ENCODE data around the gene ANTXR2. TPM values are rescaled to one million over a fixed set of nuclear protein-coding genes. Genes with fewer than 3 reads are reported as not detected.
A peak's percentile ranks its signal among the peaks of the same experiment; 100 is the strongest.

Gene ANTXR2
- total RNA-seq, 2 donors from 2014 or later = 47.4 to 121 TPM

DNA sequence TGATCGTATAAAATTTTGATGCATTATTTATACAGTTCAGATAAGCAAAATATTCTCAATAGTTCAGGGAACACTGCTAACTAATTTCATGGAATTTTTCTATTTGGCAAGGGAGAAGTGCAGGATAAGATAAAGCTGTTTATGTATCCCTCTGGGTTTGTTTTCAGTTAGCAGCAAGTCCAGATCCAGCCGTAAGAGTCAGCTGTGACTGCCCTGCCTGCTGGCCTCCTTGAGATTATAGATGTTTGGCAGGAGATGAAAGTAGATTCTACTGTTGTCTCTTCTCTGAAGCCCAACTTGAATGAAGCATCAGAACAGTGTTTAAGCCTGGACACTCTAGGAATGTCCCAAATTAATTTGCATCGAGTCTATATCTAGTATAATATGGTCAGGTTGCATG lies 29.5 kb downstream of the ANTXR2 start:
- no peak overlapping the region for H3K27ac ChIP-seq
- no peak overlapping the region for H3K4me3 ChIP-seq

DNA sequence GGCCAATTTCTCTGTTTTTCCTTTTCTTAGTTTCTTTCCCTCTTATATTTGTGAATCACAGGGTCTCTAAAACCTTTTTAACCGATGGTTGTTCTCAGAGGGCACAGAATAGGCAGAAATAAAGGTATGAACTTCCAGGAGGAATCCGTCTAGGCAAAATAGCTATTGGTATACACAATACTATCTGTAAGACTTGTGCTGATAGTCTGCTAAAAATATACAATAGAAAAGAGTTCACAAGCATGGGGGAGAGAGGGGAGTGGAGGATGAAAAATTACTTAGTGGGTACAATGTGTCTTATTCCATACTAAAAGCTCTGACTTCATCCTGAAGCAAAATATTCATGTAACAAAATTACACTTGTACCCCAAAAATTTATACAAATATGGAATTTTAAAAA lies 30.2 kb downstream of the ANTXR2 start:
- DNase-seq = no peak
- intact Hi-C loops (cut with DNase I) = no loop called here
- no peaks in the 10 kb centered on the region for H3K9me3 ChIP-seq
- TF ChIP-seq, protein P1, sequence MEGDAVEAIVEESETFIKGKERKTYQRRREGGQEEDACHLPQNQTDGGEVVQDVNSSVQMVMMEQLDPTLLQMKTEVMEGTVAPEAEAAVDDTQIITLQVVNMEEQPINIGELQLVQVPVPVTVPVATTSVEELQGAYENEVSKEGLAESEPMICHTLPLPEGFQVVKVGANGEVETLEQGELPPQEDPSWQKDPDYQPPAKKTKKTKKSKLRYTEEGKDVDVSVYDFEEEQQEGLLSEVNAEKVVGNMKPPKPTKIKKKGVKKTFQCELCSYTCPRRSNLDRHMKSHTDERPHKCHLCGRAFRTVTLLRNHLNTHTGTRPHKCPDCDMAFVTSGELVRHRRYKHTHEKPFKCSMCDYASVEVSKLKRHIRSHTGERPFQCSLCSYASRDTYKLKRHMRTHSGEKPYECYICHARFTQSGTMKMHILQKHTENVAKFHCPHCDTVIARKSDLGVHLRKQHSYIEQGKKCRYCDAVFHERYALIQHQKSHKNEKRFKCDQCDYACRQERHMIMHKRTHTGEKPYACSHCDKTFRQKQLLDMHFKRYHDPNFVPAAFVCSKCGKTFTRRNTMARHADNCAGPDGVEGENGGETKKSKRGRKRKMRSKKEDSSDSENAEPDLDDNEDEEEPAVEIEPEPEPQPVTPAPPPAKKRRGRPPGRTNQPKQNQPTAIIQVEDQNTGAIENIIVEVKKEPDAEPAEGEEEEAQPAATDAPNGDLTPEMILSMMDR (IDR thresholded peaks at IDR 0.05) = no peak
- no peak overlapping the region for H3K27ac ChIP-seq
- H3K4me1 ChIP-seq = no peaks in the 10 kb centered on the region
- no peak overlapping the region for H3K9ac ChIP-seq (ENCODE audit: low read depth in 2 of 2, low read length in 2 of 2)
- H3K27me3 ChIP-seq = no peaks in the 10 kb centered on the region
- H3K36me3 ChIP-seq = no peaks in the 10 kb centered on the region
- H3K4me3 ChIP-seq = no peak overlapping the region

More for the DNA sequence above, 29.5 kb downstream of the ANTXR2 start:
- Histone ChIP-seq H3K9ac (ENCODE audit: low read depth in 2 of 2, low read length in 2 of 2) (no peak overlapping the region), H3K27me3 (no peaks in the 10 kb centered on the region), H3K36me3 (no peaks in the 10 kb centered on the region), H3K4me1 (no peaks in the 10 kb centered on the region), H3K9me3 (no peaks in the 10 kb centered on the region)
- intact Hi-C loops (cut with DNase I) = no loop called here
- no peak for DNase-seq
- TF ChIP-seq, protein P1 (IDR thresholded peaks at IDR 0.05) = no peak

DNA sequence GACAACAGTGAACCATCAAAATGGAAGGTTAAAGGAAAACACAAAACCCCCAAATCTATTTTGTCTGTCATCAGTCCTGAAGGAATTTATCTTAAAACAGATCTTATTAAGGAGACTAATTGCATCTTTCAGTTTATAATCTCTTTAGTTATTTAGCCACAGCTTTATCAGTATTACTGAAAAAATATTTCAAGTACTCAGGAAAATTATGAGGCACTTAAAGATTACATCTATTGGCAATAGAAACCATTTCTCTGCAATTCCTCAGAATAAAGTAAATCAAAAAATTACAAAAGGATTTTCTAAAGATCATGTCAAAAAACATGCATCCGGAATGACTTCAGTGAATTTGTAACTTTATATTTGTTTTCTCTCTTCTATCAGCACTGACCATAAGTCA lies 35.2 kb downstream of the ANTXR2 start:
- no peaks in the 10 kb centered on the region for H3K36me3 ChIP-seq
- peak overlapping the region; percentile 55 for H3K27ac ChIP-seq
- TF ChIP-seq, protein P1 (IDR thresholded peaks at IDR 0.05) = no peak
- no peaks in the 10 kb centered on the region for H3K27me3 ChIP-seq
- peaks cover 6% of the 10 kb centered on the region for H3K4me1 ChIP-seq
- H3K4me3 ChIP-seq = no peak overlapping the region
- no peak for DNase-seq
- intact Hi-C loops (cut with DNase I) = no loop called here
- H3K9me3 ChIP-seq = no peaks in the 10 kb centered on the region
- no peak overlapping the region for H3K9ac ChIP-seq (ENCODE audit: low read depth in 2 of 2, low read length in 2 of 2)

DNA sequence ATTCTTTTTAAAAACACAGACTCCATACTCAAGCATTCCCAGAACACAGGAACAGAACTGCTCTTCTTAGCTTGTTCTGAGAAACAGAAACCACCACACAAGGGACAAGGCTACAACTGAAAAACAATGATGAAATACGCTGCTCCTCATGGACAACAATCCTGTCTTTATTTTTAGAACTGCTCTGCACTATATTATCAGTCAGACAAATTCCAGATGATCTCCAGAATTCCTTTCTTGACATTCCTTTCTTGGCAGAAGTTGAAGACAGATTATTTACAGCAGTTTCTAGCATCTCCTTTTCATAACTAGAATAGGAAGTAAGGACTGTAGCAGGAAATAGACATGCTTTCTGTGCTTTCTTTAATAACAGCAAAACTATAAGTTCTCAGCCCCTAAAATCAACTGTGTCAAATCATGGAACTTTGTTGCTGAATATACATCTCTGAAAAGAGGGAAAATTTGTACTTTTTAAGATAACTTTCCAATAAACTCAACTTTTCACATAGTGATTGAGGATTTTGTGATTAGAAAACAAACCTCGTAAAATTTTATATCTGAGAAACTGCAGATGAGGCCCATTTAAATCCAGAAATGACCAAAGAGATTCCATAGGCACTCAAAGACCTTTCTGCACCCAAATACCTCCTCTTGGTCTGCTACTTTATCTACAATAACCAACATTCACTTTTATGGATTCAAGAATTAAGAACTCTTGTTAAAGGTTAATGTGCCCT lies 35.9 kb downstream of the ANTXR2 start:
- no peaks in the 10 kb centered on the region for H3K9me3 ChIP-seq
- no peak overlapping the region for H3K4me3 ChIP-seq
- peak overlapping the region; percentile 55 for H3K27ac ChIP-seq
- no peaks in the 10 kb centered on the region for H3K36me3 ChIP-seq
- TF ChIP-seq, protein P1 (IDR thresholded peaks at IDR 0.05) = no peak
- DNase-seq = no peak
- no peak overlapping the region for H3K9ac ChIP-seq (ENCODE audit: low read depth in 2 of 2, low read length in 2 of 2)
- H3K27me3 ChIP-seq = no peaks in the 10 kb centered on the region
- peaks cover 6% of the 10 kb centered on the region for H3K4me1 ChIP-seq
- intact Hi-C loops (cut with DNase I) = no loop called here

DNA sequence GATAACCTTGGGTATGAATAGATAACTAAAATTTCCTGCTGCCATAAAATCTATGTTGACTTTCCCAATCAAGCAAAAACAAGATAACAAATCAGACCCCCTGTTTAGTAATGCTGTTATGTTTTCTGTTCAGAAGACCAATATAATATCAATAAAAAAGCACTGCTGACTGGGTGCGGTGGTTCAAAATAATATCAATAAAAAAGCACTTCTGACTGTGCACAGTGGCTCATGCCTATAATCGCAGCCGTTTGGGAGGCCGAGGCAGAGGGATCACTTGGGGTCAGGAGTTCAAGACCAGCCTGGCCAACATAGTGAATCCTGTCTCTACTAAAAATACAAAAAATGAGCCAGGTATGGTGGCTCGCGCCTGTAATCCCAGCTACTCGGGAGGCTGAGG lies 36.7 kb downstream of the ANTXR2 start:
- peak overlapping the region; percentile 55 for H3K27ac ChIP-seq
- H3K9ac ChIP-seq (ENCODE audit: low read depth in 2 of 2, low read length in 2 of 2) = no peak overlapping the region
- TF ChIP-seq, protein P1 (IDR thresholded peaks at IDR 0.05) = no peak
- DNase-seq = peak; percentile 40
- no peaks in the 10 kb centered on the region for H3K9me3 ChIP-seq
- peaks cover 6% of the 10 kb centered on the region for H3K4me1 ChIP-seq
- no peaks in the 10 kb centered on the region for H3K36me3 ChIP-seq
- intact Hi-C loops (cut with DNase I) = no loop called here
- H3K27me3 ChIP-seq = no peaks in the 10 kb centered on the region
- H3K4me3 ChIP-seq = no peak overlapping the region

Data from colonic mucosa (tissue), 4 donors.